SK-N-SH treated with all-trans-retinoic acid at 6 μM for 48 hours (cell line): ENCODE results near the gene ZNF619.

ENCODE experiments used
- ATAC-seq: fragments of 200-7000 bp; cut with Tn5 transposase; 3 replicates; pipeline ENCODE4 v1.9.1; 2020; ENCODE audit warnings: mild to moderate bottlenecking, moderate library complexity
- ARNTL ChIP-seq: fragments of 450-650 bp; formaldehyde crosslinking; IDR thresholded peaks from 2 replicates; pipeline ENCODE4 v1.5.0; 2020; ENCODE audit warnings: low read depth, mild to moderate bottlenecking, moderate library complexity, borderline replicate concordance
- CSDC2 ChIP-seq: fragments of 250-450 bp; sonication (Bioruptor Pico); IDR thresholded peaks from 2 replicates; pipeline ENCODE4 v1.5.0; 2020; ENCODE audit warnings: mild to moderate bottlenecking, moderate library complexity
- ESRRG ChIP-seq: fragments of 250-450 bp; sonication (Bioruptor Pico); IDR thresholded peaks from 2 replicates; pipeline ENCODE4 v1.6.1; 2021; ENCODE audit warnings: mild to moderate bottlenecking
- GLIS3 ChIP-seq: fragments of 250-450 bp; sonication (Bioruptor Pico); IDR thresholded peaks from 2 replicates; pipeline ENCODE4 v1.5.0; 2020; ENCODE audit warnings: mild to moderate bottlenecking, moderate library complexity
- ISL1 ChIP-seq: fragments of 250-450 bp; sonication (Bioruptor Pico); IDR thresholded peaks from 2 replicates; pipeline ENCODE4 v2.1.2; 2022; ENCODE audit warnings: mild to moderate bottlenecking, moderate library complexity
- PATZ1 ChIP-seq: fragments of 250-450 bp; sonication (Bioruptor Pico); IDR thresholded peaks from 2 replicates; pipeline ENCODE4 v1.8.0; 2020; ENCODE audit warnings: mild to moderate bottlenecking, moderate library complexity, borderline replicate concordance
- PPARA ChIP-seq: fragments of 250-450 bp; sonication (Bioruptor Pico); IDR thresholded peaks from 2 replicates; pipeline ENCODE4 v1.5.0; 2020; ENCODE audit warnings: mild to moderate bottlenecking, borderline replicate concordance
- RARB ChIP-seq: fragments of 250-450 bp; sonication (Bioruptor Pico); IDR thresholded peaks from 2 replicates; pipeline ENCODE4 v1.8.0; 2021; ENCODE audit warnings: mild to moderate bottlenecking, moderate library complexity
- SNAI2 ChIP-seq: fragments of 250-450 bp; sonication (Bioruptor Pico); IDR thresholded peaks from 2 replicates; pipeline ENCODE4 v1.5.0; 2020; ENCODE audit warnings: mild to moderate bottlenecking, moderate library complexity
- TCF4 ChIP-seq: fragments of 250-450 bp; sonication (Bioruptor Pico); IDR thresholded peaks from 2 replicates; pipeline ENCODE4 v1.8.0; 2021; ENCODE audit warnings: mild to moderate bottlenecking, moderate library complexity, borderline replicate concordance
- TSHZ2 ChIP-seq: fragments of 250-450 bp; sonication (Bioruptor Pico); IDR thresholded peaks from 2 replicates; pipeline ENCODE4 v1.5.0; 2020; ENCODE audit warnings: mild to moderate bottlenecking, moderate library complexity
- ZC3H10 ChIP-seq: fragments of 250-450 bp; sonication (Bioruptor Pico); IDR thresholded peaks from 2 replicates; pipeline ENCODE4 v1.5.1; 2021; ENCODE audit warnings: mild to moderate bottlenecking, moderate library complexity
- ZFP3 ChIP-seq: fragments of 250-450 bp; sonication (Bioruptor Pico); IDR thresholded peaks from 2 replicates; pipeline ENCODE4 v1.5.0; 2020; ENCODE audit warnings: mild to moderate bottlenecking, moderate library complexity
- ZFP30 ChIP-seq: fragments of 450-650 bp; formaldehyde crosslinking; IDR thresholded peaks from 2 replicates; pipeline ENCODE4 v1.5.0; 2022; ENCODE audit warnings: mild to moderate bottlenecking, moderate library complexity
- ZNF565 ChIP-seq: fragments of 450-650 bp; formaldehyde crosslinking; conservative IDR thresholded peaks from 2 replicates; pipeline ENCODE4 v1.5.0; 2020; ENCODE audit warnings: low read depth, mild to moderate bottlenecking, moderate library complexity
- ZNF70 ChIP-seq: fragments of 450-650 bp; formaldehyde crosslinking; IDR thresholded peaks from 2 replicates; pipeline ENCODE4 v1.5.0; 2020; ENCODE audit warnings: mild to moderate bottlenecking, moderate library complexity
- ZNF8 ChIP-seq: fragments of 450-650 bp; formaldehyde crosslinking; IDR thresholded peaks from 2 replicates; pipeline ENCODE4 v1.5.0; 2020; ENCODE audit warnings: mild to moderate bottlenecking, moderate library complexity
- TF ChIP-seq, protein P1 (sequence below): fragments of 250-450 bp; sonication (Bioruptor Pico); IDR thresholded peaks from 2 replicates; pipeline ENCODE4 v1.5.1; 2021; ENCODE audit warnings: mild to moderate bottlenecking, moderate library complexity
- TF ChIP-seq, protein P2 (sequence below): fragments of 250-450 bp; sonication (Bioruptor Pico); IDR thresholded peaks from 2 replicates; pipeline ENCODE4 v1.8.0; 2021; ENCODE audit warnings: low read depth, mild to moderate bottlenecking, moderate library complexity, borderline replicate concordance
- TF ChIP-seq, protein P3 (sequence below): fragments of 250-450 bp; sonication (Bioruptor Pico); IDR thresholded peaks from 2 replicates; pipeline ENCODE4 v1.5.1; 2020; ENCODE audit warnings: low read depth, mild to moderate bottlenecking, moderate library complexity

ZNF619 gene

GRCh38 chr3:40463579-40463978 lies 13.3 kb upstream of the ZNF619 start:
- no peak for ATAC-seq
- TF ChIP-seq GLIS3 (CRISPR knock-in tag) (no peak), ISL1 (CRISPR knock-in tag) (no peak), ZNF565 (CRISPR knock-in tag) (no peak), ZNF70 (no peak), ZFP3 (no peak), SNAI2 (CRISPR knock-in tag) (no peak), ESRRG (CRISPR knock-in tag) (no peak), PPARA (CRISPR knock-in tag) (no peak), ARNTL (CRISPR knock-in tag) (no peak), ZNF8 (no peak), ZFP30 (CRISPR knock-in tag) (no peak), PATZ1 (no peak), RARB (CRISPR knock-in tag) (no peak), ZC3H10 (no peak), CSDC2 (CRISPR knock-in tag) (no peak), TSHZ2 (CRISPR knock-in tag) (no peak), TCF4 (CRISPR knock-in tag) (no peak)
- TF ChIP-seq, protein P1, sequence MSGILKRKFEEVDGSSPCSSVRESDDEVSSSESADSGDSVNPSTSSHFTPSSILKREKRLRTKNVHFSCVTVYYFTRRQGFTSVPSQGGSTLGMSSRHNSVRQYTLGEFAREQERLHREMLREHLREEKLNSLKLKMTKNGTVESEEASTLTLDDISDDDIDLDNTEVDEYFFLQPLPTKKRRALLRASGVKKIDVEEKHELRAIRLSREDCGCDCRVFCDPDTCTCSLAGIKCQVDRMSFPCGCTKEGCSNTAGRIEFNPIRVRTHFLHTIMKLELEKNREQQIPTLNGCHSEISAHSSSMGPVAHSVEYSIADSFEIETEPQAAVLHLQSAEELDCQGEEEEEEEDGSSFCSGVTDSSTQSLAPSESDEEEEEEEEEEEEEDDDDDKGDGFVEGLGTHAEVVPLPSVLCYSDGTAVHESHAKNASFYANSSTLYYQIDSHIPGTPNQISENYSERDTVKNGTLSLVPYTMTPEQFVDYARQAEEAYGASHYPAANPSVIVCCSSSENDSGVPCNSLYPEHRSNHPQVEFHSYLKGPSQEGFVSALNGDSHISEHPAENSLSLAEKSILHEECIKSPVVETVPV: no peak
- TF ChIP-seq, protein P2, sequence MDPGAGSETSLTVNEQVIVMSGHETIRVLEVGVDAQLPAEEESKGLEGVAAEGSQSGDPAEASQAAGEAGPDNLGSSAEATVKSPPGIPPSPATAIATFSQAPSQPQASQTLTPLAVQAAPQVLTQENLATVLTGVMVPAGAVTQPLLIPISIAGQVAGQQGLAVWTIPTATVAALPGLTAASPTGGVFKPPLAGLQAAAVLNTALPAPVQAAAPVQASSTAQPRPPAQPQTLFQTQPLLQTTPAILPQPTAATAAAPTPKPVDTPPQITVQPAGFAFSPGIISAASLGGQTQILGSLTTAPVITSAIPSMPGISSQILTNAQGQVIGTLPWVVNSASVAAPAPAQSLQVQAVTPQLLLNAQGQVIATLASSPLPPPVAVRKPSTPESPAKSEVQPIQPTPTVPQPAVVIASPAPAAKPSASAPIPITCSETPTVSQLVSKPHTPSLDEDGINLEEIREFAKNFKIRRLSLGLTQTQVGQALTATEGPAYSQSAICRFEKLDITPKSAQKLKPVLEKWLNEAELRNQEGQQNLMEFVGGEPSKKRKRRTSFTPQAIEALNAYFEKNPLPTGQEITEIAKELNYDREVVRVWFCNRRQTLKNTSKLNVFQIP (CRISPR knock-in tag): no peak
- TF ChIP-seq, protein P3, sequence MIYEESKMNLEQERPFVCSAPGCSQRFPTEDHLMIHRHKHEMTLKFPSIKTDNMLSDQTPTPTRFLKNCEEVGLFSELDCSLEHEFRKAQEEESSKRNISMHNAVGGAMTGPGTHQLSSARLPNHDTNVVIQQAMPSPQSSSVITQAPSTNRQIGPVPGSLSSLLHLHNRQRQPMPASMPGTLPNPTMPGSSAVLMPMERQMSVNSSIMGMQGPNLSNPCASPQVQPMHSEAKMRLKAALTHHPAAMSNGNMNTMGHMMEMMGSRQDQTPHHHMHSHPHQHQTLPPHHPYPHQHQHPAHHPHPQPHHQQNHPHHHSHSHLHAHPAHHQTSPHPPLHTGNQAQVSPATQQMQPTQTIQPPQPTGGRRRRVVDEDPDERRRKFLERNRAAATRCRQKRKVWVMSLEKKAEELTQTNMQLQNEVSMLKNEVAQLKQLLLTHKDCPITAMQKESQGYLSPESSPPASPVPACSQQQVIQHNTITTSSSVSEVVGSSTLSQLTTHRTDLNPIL (CRISPR knock-in tag): no peak

DNA sequence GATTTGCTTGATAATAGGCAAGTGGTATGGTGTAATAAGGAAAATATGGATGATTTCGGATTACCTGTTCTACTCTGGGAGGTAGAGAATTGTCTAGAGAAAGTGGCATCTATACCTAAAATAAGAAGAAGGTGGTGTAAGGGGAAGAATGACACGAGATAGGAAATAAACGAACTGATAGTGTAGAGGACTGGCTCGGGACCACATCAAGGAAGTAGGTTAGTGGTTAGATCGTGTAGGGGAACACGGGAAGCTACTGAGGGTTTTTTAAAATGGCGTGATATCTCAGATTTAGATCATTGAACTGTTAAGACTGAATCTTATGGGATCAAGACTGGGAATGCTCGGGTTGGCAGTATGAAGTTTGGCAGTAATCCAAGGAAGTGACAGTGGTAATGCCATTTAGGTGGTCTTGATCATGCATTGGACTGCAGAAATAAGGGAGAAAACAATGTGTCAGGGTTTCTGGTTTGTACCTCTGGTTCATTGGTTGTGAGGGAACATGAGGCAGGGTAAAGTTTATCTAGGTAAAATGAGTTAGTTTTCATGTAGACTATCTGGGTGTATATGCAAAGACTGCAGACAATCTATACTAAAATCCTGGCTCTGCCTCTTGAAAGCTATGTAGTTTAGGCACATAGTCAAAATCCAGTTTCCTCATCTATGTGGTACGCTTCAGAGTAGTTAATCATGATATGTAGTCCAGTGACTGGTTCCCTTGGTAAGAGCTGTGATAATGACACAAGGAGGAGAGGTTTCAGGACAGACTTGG lies 12.4 kb upstream of the ZNF619 start:
- no peak for ATAC-seq
- TF ChIP-seq, protein P1: no peak
- TF ChIP-seq SNAI2 (CRISPR knock-in tag): no peak
- no peak for TF ChIP-seq PATZ1
- TF ChIP-seq, protein P2 (CRISPR knock-in tag): no peak
- TF ChIP-seq TCF4 (CRISPR knock-in tag): no peak
- TF ChIP-seq CSDC2 (CRISPR knock-in tag): no peak
- TF ChIP-seq ESRRG (CRISPR knock-in tag): no peak
- TF ChIP-seq ZFP3: no peak
- TF ChIP-seq, protein P3 (CRISPR knock-in tag): no peak
